WTC11 (cell line): ENCODE results near the gene KBTBD12. TPM values are rescaled to one million over a fixed set of nuclear protein-coding genes. Genes with fewer than 3 reads are reported as not detected.
A peak's percentile ranks its signal among the peaks of the same experiment; 100 is the strongest.
"Not testable (repeated sequence)": the region's sequence is repeated elsewhere in the genome, so short reads cannot be mapped to it uniquely, and the experiment has no call there.

Experiments
- ATAC-seq: fragments of 200-7000 bp; cut with Tn5 transposase; 2 replicates; pipeline ENCODE4 v1.10.0; 2021; ENCODE audit warnings: mild to moderate bottlenecking, moderate library complexity
- CTCF ChIA-PET: fragments of 300-600 bp; sonication (Branson Sonifier 250); formaldehyde crosslinking; loops from one replicate; lab custom pipeline; 2021; ENCODE audit warnings: antibody characterized with exemption; lab: Charles Lee
- POLR2A ChIA-PET: fragments of 350-600 bp; sonication (Branson Sonifier 250); formaldehyde crosslinking; loops from one replicate; lab custom pipeline; 2021; ENCODE audit warnings: antibody characterized with exemption; lab: Charles Lee
- DNase-seq: peaks from one replicate; pipeline ENCODE4 v3.0.0; 2021; ENCODE audit warnings: low spot score
- H3K27ac Mint-ChIP-seq: 2 replicates; pipeline ENCODE4 v1.8.0; 2021; ENCODE audit warnings: mixed read lengths
- H3K27me3 Mint-ChIP-seq: 2 replicates; pipeline ENCODE4 v1.8.0; 2021; ENCODE audit warnings: low read depth, mild to moderate bottlenecking, moderate library complexity, mixed read lengths
- H3K36me3 Mint-ChIP-seq: 2 replicates; pipeline ENCODE4 v1.8.0; 2021; ENCODE audit warnings: mixed read lengths
- H3K4me1 Mint-ChIP-seq: 2 replicates; pipeline ENCODE4 v1.8.0; 2022; ENCODE audit warnings: mixed read lengths
- H3K4me3 Mint-ChIP-seq: 2 replicates; pipeline ENCODE4 v1.8.0; 2021; ENCODE audit warnings: mild to moderate bottlenecking, moderate library complexity, mixed read lengths
- H3K9me3 Mint-ChIP-seq: 2 replicates; pipeline ENCODE4 v1.8.0; 2021; ENCODE audit warnings: mixed read lengths
- AR ChIP-seq: fragments of 250-450 bp; sonication (Bioruptor Pico); IDR thresholded peaks from 2 replicates; pipeline ENCODE4 v1.9.0; 2021; ENCODE audit warnings: mild to moderate bottlenecking
- CTCF ChIP-seq: fragments of 200-600 bp; IDR thresholded peaks from 2 replicates; pipeline ENCODE4 v1.8.0; 2022; ENCODE audit warnings: antibody characterized with exemption
- EMX1 ChIP-seq: fragments of 250-450 bp; sonication (Bioruptor Pico); IDR thresholded peaks from 2 replicates; pipeline ENCODE4 v1.8.0; 2021; ENCODE audit warnings: mild to moderate bottlenecking
- GRHL2 ChIP-seq: fragments of 250-450 bp; sonication (Bioruptor Pico); IDR thresholded peaks from 2 replicates; pipeline ENCODE4 v1.8.0; 2022; ENCODE audit warnings: mild to moderate bottlenecking, moderate library complexity; ENCODE audit not compliant: insufficient replicate concordance, severe bottlenecking
- MAX ChIP-seq: sonication (generic); formaldehyde crosslinking; IDR thresholded peaks from 2 replicates; pipeline ENCODE4 v1.8.0; 2022; ENCODE audit warnings: mild to moderate bottlenecking, missing genetic modification reagents
- NFE2L1 ChIP-seq: sonication (generic); formaldehyde crosslinking; IDR thresholded peaks from 2 replicates; pipeline ENCODE4 v1.8.1; 2023; ENCODE audit warnings: missing genetic modification reagents
- OVOL2 ChIP-seq: fragments of 250-450 bp; sonication (Bioruptor Pico); IDR thresholded peaks from 2 replicates; pipeline ENCODE4 v1.9.0; 2021; ENCODE audit warnings: mild to moderate bottlenecking, borderline replicate concordance
- PRDM15 ChIP-seq: sonication (generic); formaldehyde crosslinking; IDR thresholded peaks from 2 replicates; pipeline ENCODE4 v1.8.0; 2022; ENCODE audit warnings: missing genetic modification reagents
- SMAD4 ChIP-seq: sonication (generic); formaldehyde crosslinking; IDR thresholded peaks from 2 replicates; pipeline ENCODE4 v1.8.0; 2022; ENCODE audit warnings: mild to moderate bottlenecking, missing genetic modification reagents
- TCF7 ChIP-seq: sonication (generic); formaldehyde crosslinking; IDR thresholded peaks from 2 replicates; pipeline ENCODE4 v1.8.0; 2022; ENCODE audit warnings: mild to moderate bottlenecking, low read depth, missing genetic modification reagents, moderate library complexity
- ZNF396 ChIP-seq: fragments of 250-450 bp; sonication (Bioruptor Pico); IDR thresholded peaks from 2 replicates; pipeline ENCODE4 v1.8.0; 2021; ENCODE audit warnings: mild to moderate bottlenecking, moderate library complexity, borderline replicate concordance
- total RNA-seq: library from RNA; stranded (reverse); gene quantifications from 3 replicates; pipeline ENCODE4 v1.2.3, GENCODE V29; 2021
- TF ChIP-seq, protein P1 (sequence below): sonication (generic); formaldehyde crosslinking; IDR thresholded peaks from 2 replicates; pipeline ENCODE4 v1.8.1; 2023; ENCODE audit warnings: mild to moderate bottlenecking, missing genetic modification reagents
- TF ChIP-seq, protein P2 (sequence below): sonication (generic); formaldehyde crosslinking; conservative IDR thresholded peaks from 2 replicates; pipeline ENCODE4 v1.8.1; 2022; ENCODE audit warnings: mild to moderate bottlenecking, missing genetic modification reagents
- TF ChIP-seq, protein P3 (sequence below): fragments of 250-450 bp; sonication (Bioruptor Pico); IDR thresholded peaks from 2 replicates; pipeline ENCODE4 v1.8.0; 2021; ENCODE audit warnings: mild to moderate bottlenecking

The KBTBD12 gene
- total RNA-seq, 1 experiment from 2014 or later: 0.22 TPM

DNA sequence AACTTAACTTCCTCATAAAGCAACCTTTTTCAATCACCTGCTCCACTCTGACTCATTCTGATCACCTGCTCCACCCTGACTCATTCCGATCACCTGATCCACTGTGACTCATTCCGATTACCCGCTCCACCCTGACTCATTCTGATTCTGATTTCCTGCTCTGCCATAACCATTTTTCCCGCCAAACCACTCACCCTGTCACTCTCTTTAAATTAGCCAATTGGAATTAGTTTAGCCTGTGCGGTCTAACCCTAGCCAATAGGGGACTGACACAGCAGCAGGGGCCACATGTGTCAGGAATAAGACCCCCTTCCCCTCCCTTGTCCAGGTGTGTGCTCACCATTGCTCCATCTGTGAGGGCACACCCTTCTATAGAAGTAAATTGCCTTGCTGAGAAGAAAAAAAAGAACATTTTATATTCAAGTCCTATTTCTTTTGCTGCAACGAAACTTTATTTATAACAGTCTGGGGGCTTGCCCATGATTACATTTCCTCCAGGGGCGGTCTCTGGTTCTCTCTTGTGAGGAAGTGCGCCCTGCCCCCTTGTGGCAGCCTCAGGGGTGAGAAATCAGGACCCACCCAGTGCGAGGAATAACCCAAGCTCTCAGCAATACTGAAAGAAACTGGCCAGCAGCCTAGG lies 24.3 kb upstream of the KBTBD12 start:
- peak; percentile 80 for ATAC-seq
- POLR2A ChIA-PET: interaction anchor here (0.5 kb wide), 1 partner anchor 29 kb away, joined by 3 read pairs; no protein-coding TSS in a partner anchor
- Mint-ChIP-seq H3K9me3 (peaks cover 25% of the 10 kb centered on the region), H3K36me3 (peaks cover 12% of the 10 kb centered on the region), H3K4me1 (peaks cover 10% of the 10 kb centered on the region; the same call in 1 of the 2 replicates)
- H3K4me3 Mint-ChIP-seq, H3K27ac Mint-ChIP-seq, H3K27me3 Mint-ChIP-seq: not testable (repeated sequence)
- DNase-seq: peak; percentile 67
- CTCF ChIA-PET: interaction anchor here (0.6 to 1.1 kb wide), 3 partner anchors 11 to 38 kb away, joined by 3 to 4 read pairs (median 3); no protein-coding TSS in a partner anchor
- peak; percentile 46; the same call in 1 of the 2 replicates for TF ChIP-seq CTCF

DNA sequence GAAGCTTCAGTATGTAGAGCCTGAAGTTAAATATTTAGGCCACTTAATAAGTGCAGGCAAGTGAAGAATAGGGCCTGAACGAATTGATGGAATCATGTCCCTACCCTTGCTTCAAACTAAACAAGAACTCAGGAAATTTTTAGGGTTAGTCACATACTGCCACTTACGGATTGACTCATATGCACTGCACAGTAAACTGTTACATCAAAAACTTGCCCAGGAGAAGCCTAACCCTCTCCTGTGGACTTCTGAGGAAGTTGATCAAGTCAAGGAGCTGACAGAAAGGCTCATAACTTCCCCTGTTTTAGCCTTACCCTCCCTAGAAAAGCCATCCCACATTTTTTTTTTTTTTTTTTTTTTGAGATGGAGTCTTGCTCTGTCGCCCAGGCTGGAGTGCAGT lies 20.6 kb upstream of the KBTBD12 start:
- H3K9me3 Mint-ChIP-seq: peaks cover 30% of the 10 kb centered on the region
- peaks cover 12% of the 10 kb centered on the region for H3K36me3 Mint-ChIP-seq
- peaks cover 6% of the 10 kb centered on the region; the same call in 1 of the 2 replicates for H3K4me1 Mint-ChIP-seq
- POLR2A ChIA-PET: no interaction called here
- H3K4me3 Mint-ChIP-seq: no peak overlapping the region
- CTCF ChIA-PET: interaction anchor here (0.6 kb wide), 1 partner anchor 214 kb away, joined by 4 read pairs; no protein-coding TSS in a partner anchor
- ATAC-seq (no peak), DNase-seq (no peak)
- peaks cover 3% of the 10 kb centered on the region for H3K27me3 Mint-ChIP-seq
- TF ChIP-seq, protein P1, sequence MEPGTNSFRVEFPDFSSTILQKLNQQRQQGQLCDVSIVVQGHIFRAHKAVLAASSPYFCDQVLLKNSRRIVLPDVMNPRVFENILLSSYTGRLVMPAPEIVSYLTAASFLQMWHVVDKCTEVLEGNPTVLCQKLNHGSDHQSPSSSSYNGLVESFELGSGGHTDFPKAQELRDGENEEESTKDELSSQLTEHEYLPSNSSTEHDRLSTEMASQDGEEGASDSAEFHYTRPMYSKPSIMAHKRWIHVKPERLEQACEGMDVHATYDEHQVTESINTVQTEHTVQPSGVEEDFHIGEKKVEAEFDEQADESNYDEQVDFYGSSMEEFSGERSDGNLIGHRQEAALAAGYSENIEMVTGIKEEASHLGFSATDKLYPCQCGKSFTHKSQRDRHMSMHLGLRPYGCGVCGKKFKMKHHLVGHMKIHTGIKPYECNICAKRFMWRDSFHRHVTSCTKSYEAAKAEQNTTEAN: no peak
- TF ChIP-seq PRDM15 (CRISPR knock-in tag) (no peak), NFE2L1 (CRISPR knock-in tag) (no peak), OVOL2 (CRISPR knock-in tag) (no peak), ZNF396 (CRISPR knock-in tag) (no peak), EMX1 (CRISPR knock-in tag) (no peak), MAX (CRISPR knock-in tag) (no peak), GRHL2 (no peak), SMAD4 (no peak), AR (no peak), TCF7 (no peak)
- TF ChIP-seq, protein P2, sequence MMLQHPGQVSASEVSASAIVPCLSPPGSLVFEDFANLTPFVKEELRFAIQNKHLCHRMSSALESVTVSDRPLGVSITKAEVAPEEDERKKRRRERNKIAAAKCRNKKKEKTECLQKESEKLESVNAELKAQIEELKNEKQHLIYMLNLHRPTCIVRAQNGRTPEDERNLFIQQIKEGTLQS (CRISPR knock-in tag): no peak
- TF ChIP-seq, protein P3, sequence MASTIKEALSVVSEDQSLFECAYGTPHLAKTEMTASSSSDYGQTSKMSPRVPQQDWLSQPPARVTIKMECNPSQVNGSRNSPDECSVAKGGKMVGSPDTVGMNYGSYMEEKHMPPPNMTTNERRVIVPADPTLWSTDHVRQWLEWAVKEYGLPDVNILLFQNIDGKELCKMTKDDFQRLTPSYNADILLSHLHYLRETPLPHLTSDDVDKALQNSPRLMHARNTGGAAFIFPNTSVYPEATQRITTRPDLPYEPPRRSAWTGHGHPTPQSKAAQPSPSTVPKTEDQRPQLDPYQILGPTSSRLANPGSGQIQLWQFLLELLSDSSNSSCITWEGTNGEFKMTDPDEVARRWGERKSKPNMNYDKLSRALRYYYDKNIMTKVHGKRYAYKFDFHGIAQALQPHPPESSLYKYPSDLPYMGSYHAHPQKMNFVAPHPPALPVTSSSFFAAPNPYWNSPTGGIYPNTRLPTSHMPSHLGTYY (CRISPR knock-in tag): no peak
- TF ChIP-seq, all 79 proteins: peak for 0
- no peak overlapping the region for H3K27ac Mint-ChIP-seq
